H1 (cell line): ENCODE data around the gene ALLC. TPM values are rescaled to one million over a fixed set of nuclear protein-coding genes. Genes with fewer than 3 reads are reported as not detected.

ENCODE experiments used
- CTCF ChIA-PET: fragments of 300-600 bp; sonication (Branson Sonifier 250); formaldehyde crosslinking; loops from one replicate; lab custom pipeline; 2021; ENCODE audit not compliant: partially characterized antibody; lab: Charles Lee
- POLR2A ChIA-PET: fragments of 300-600 bp; sonication (Branson Sonifier 250); formaldehyde crosslinking; loops from one replicate; lab custom pipeline; 2021; ENCODE audit warnings: inconsistent platforms; ENCODE audit not compliant: partially characterized antibody; lab: Charles Lee
- DNase-seq, 2 experiments: peaks; one replicate each; pipeline versions ENCODE4 v3.0.0 to v3.0.0-alpha.2; 2010 to 2022; ENCODE audit warnings: low spot score in 2 of 2, low read depth in 1 of 2, mixed read lengths in 1 of 2
- FAIRE-seq: peaks from 2 replicates; lab custom pipeline; 2011; peaks lifted over from hg19 to GRCh38; lab: Jason Lieb, UNC
- H2AFZ ChIP-seq: 2 replicates; pipeline ENCODE4 v1.8.1; 2012; ENCODE audit warnings: low read length, inconsistent platforms
- H2AK5ac ChIP-seq: 2 replicates; pipeline ENCODE4 v1.6.1; 2013; ENCODE audit warnings: low read depth, low read length
- H2BK120ac ChIP-seq: replicated peaks from 2 replicates; pipeline ENCODE3; 2013; ENCODE audit warnings: low read depth, low read length, inconsistent platforms
- H2BK12ac ChIP-seq: 2 replicates; pipeline ENCODE4 v1.6.1; 2013; ENCODE audit warnings: low read depth, low read length
- H2BK15ac ChIP-seq: 2 replicates; pipeline ENCODE4 v1.6.1; 2013; ENCODE audit warnings: low read length
- H2BK20ac ChIP-seq: 2 replicates; pipeline ENCODE4 v1.6.1; 2013; ENCODE audit warnings: low read length
- H2BK5ac ChIP-seq: 2 replicates; pipeline ENCODE4 v1.6.1; 2013; ENCODE audit warnings: low read depth, low read length
- H3K14ac ChIP-seq: 2 replicates; pipeline ENCODE4 v1.6.1; 2013; ENCODE audit warnings: inconsistent platforms; ENCODE audit not compliant: insufficient read length
- H3K18ac ChIP-seq: 2 replicates; pipeline ENCODE4 v1.6.1; 2013; ENCODE audit warnings: low read length; ENCODE audit errors: extremely low read depth
- H3K23ac ChIP-seq: 2 replicates; pipeline ENCODE4 v1.6.1; 2013; ENCODE audit warnings: inconsistent platforms; ENCODE audit not compliant: insufficient read length
- H3K23me2 ChIP-seq: 2 replicates; pipeline ENCODE4 v1.6.1; 2013; ENCODE audit warnings: low read depth, low read length
- H3K27ac ChIP-seq: 2 replicates; pipeline ENCODE4 v1.6.1; 2011; ENCODE audit warnings: low read depth, low read length, inconsistent platforms
- H3K27me3 ChIP-seq, 4 experiments: replicated peaks in 1 of 4; 1 replicate in 1 of 4; 2 replicates in 3 of 4; pipeline versions ENCODE4 v1.6.1 to v1.8.1; 2011 to 2013; ENCODE audit warnings: low read length in 3 of 4, mild to moderate bottlenecking in 3 of 4, inconsistent platforms in 2 of 4, mixed read lengths in 2 of 4, moderate library complexity in 1 of 4; ENCODE audit not compliant: control insufficient read depth in 3 of 4, insufficient read depth in 3 of 4; ENCODE audit errors: extremely low read depth in 1 of 4
- H3K36me3 ChIP-seq, 4 experiments: 2 replicates each; pipeline versions ENCODE4 v1.6.1 to v1.8.1; 2011 to 2013; ENCODE audit warnings: mild to moderate bottlenecking in 4 of 4, low read length in 3 of 4, moderate library complexity in 2 of 4, control low read depth in 1 of 4, inconsistent platforms in 1 of 4; ENCODE audit not compliant: insufficient read depth in 4 of 4, control insufficient read depth in 2 of 4
- H3K4ac ChIP-seq: replicated peaks from 2 replicates; pipeline ENCODE3; 2013; ENCODE audit warnings: low read length, low read depth, mixed read lengths, inconsistent platforms; ENCODE audit not compliant: insufficient read length
- H3K4me1 ChIP-seq, 4 experiments: replicated peaks in 1 of 4; 1 replicate in 1 of 4; 2 replicates in 3 of 4; pipeline versions ENCODE4 v1.6.1 to v1.8.1; 2011 to 2013; ENCODE audit warnings: low read length in 3 of 4, inconsistent platforms in 2 of 4, mixed read lengths in 1 of 4; ENCODE audit not compliant: insufficient read depth in 4 of 4, control insufficient read depth in 3 of 4
- H3K4me2 ChIP-seq, 2 experiments: 2 replicates each; pipeline versions ENCODE4 v1.6.1 to v1.8.1; 2011 to 2013; ENCODE audit warnings: low read depth in 2 of 2, low read length in 2 of 2, control low read depth in 1 of 2, inconsistent platforms in 1 of 2, mild to moderate bottlenecking in 1 of 2; ENCODE audit not compliant: insufficient read depth in 1 of 2
- H3K4me3 ChIP-seq, 4 experiments: fragments of 200-600, 300-600 bp in 1 of 4; sonication (generic), shearing (Covaris generic), sonication (Bioruptor Twin) in 1 of 4; 2 replicates each; pipeline versions ENCODE4 v1.5.1 to v1.8.1; 2011 to 2016; ENCODE audit warnings: low read length in 4 of 4, low read depth in 3 of 4, control low read depth in 2 of 4, inconsistent platforms in 2 of 4, mild to moderate bottlenecking in 2 of 4, mixed read lengths in 1 of 4, moderate library complexity in 1 of 4; ENCODE audit not compliant: insufficient read depth in 2 of 4; ENCODE audit errors: extremely low read depth in 1 of 4
- H3K56ac ChIP-seq: replicated peaks from 2 replicates; pipeline ENCODE3; 2013; ENCODE audit warnings: low read depth, mild to moderate bottlenecking, mixed read lengths, low read length, inconsistent platforms; ENCODE audit not compliant: insufficient read length
- H3K79me1 ChIP-seq: 2 replicates; pipeline ENCODE4 v1.6.1; 2013; ENCODE audit warnings: low read depth, low read length, control low read depth
- H3K79me2 ChIP-seq, 2 experiments: 2 replicates each; pipeline versions ENCODE4 v1.6.1 to v1.8.1; 2012 to 2013; ENCODE audit warnings: low read length in 2 of 2, mild to moderate bottlenecking in 2 of 2, inconsistent platforms in 1 of 2; ENCODE audit not compliant: insufficient read depth in 2 of 2, control insufficient read depth in 1 of 2
- H3K9ac ChIP-seq, 4 experiments: replicated peaks in 1 of 4; 1 replicate in 1 of 4; 2 replicates in 3 of 4; pipeline versions ENCODE4 v1.6.1 to v1.8.1; 2011 to 2013; ENCODE audit warnings: low read depth in 3 of 4, low read length in 3 of 4, control low read depth in 2 of 4, mild to moderate bottlenecking in 2 of 4, moderate library complexity in 2 of 4, inconsistent platforms in 1 of 4; ENCODE audit errors: extremely low read depth in 1 of 4
- H3K9me3 ChIP-seq, 2 experiments: 2 replicates each; pipeline versions ENCODE4 v1.6.1 to v1.8.1; 2012 to 2013; ENCODE audit warnings: mild to moderate bottlenecking in 2 of 2, moderate library complexity in 2 of 2, control low read depth in 1 of 2, inconsistent platforms in 1 of 2, low read depth in 1 of 2, low read length in 1 of 2, mixed read lengths in 1 of 2; ENCODE audit not compliant: insufficient read depth in 2 of 2
- H4K20me1 ChIP-seq, 2 experiments: replicated peaks in 1 of 2; 2 replicates each; pipeline versions ENCODE3 to v1.8.1; 2011 to 2013; ENCODE audit warnings: inconsistent platforms in 2 of 2, low read length in 2 of 2, mild to moderate bottlenecking in 1 of 2; ENCODE audit not compliant: insufficient read depth in 2 of 2, control insufficient read depth in 1 of 2
- H4K5ac ChIP-seq: 2 replicates; pipeline ENCODE4 v1.6.1; 2013; ENCODE audit warnings: low read length, low read depth, mixed read lengths, inconsistent platforms; ENCODE audit not compliant: insufficient read length
- H4K8ac ChIP-seq: 2 replicates; pipeline ENCODE4 v1.8.0; 2013; ENCODE audit warnings: mild to moderate bottlenecking, moderate library complexity, low read length, inconsistent platforms; ENCODE audit not compliant: insufficient read depth; ENCODE audit errors: extremely low read depth
- H4K91ac ChIP-seq: replicated peaks from 2 replicates; pipeline ENCODE3; 2013; ENCODE audit warnings: low read length, mixed read lengths, inconsistent platforms; ENCODE audit not compliant: insufficient read length
- CTBP2 ChIP-seq: IDR thresholded peaks from 2 replicates; pipeline ENCODE4 v1.7.0; 2011; ENCODE audit warnings: borderline replicate concordance, mild to moderate bottlenecking, moderate library complexity, mixed read lengths, low read length; ENCODE audit not compliant: insufficient read depth, insufficient read length
- RXRA ChIP-seq: IDR thresholded peaks from 2 replicates; pipeline ENCODE4 v1.6.1; 2011; ENCODE audit warnings: low read depth, mild to moderate bottlenecking, low read length, moderate library complexity; ENCODE audit not compliant: insufficient read depth
- WGBS, 2 experiments: shearing (Covaris generic) in 1 of 2; methylation state at CpG; one replicate each; pipeline versions ENCODE4 v1.1.6 to v1.1.7; 2013 to 2015; ENCODE audit warnings: low lambda C conversion rate in 2 of 2, mixed read lengths in 2 of 2, inconsistent platforms in 1 of 2, low coverage in 1 of 2, missing lambda C conversion rate in 1 of 2; ENCODE audit not compliant: insufficient replicate concordance in 2 of 2, insufficient coverage in 1 of 2, insufficient read length in 1 of 2; ENCODE audit errors: extremely low coverage in 1 of 2, missing lambda C conversion rate in 1 of 2; 5-methylcytosine and 5-hydroxymethylcytosine counted together
- polyA plus RNA-seq, 7 experiments: library from polyadenylated mRNA; depleted of rRNA in 3 of 7; stranded (reverse) in 5 of 7; unstranded in 2 of 7; fragments of >200 nt in 5 of 7; fragments of 200-250 nt in 2 of 7; gene quantifications; 1 replicate in 5 of 7; 2 replicates in 1 of 7; 4 replicates in 1 of 7; pipeline versions ENCODE4 v1.2.1 to v1.2.3, GENCODE V29; 2011 to 2013; ENCODE audit warnings: missing spikeins in 2 of 7, mixed read lengths in 2 of 7
- total RNA-seq: library from RNA; stranded (reverse); fragmentation: NEBNext Ultra II Directional; extraction: Animal tissue kit (Norgen Biotek cat#: 25700); gene quantifications from 2 replicates; pipeline ENCODE4 v1.2.1, GENCODE V29; 2021

The ALLC gene
- total and polyA plus RNA-seq, 2 of the 8 experiments (the other 6 are each of a cell fraction or from before 2014, with no cell fraction given) = not detected

- H3K4me1 ChIP-seq = peaks cover 1 to 19% (median 15%) of the 10 kb centered on the region in 4 experiments
- H2AFZ ChIP-seq = no peak overlapping the region
- no peak overlapping the region for H3K56ac ChIP-seq
- H2BK12ac ChIP-seq = no peak overlapping the region
- no peak overlapping the region for H3K4me2 ChIP-seq
- H3K79me2 ChIP-seq = no peaks in the 10 kb centered on the region
- no peak overlapping the region for H4K8ac ChIP-seq
- H3K14ac ChIP-seq = no peak overlapping the region
- no peak overlapping the region for H4K91ac ChIP-seq
- no peaks in the 10 kb centered on the region for H4K20me1 ChIP-seq
- H2BK5ac ChIP-seq = no peak overlapping the region
- FAIRE-seq (no peak), DNase-seq (no peak)
- H3K79me1 ChIP-seq = no peaks in the 10 kb centered on the region
- no peak overlapping the region for H3K23ac ChIP-seq
- H2BK20ac ChIP-seq = no peak overlapping the region
- no peaks in the 10 kb centered on the region for H3K36me3 ChIP-seq
- H3K27ac ChIP-seq = no peak overlapping the region
- ChIA-PET POLR2A (interaction anchor here (3.8 to 4.5 kb wide), 2 partner anchors 78 to 96 kb away, joined by 13 to 26 read pairs; partner anchors contain the start of gene RNASEH1), CTCF (interaction anchor here (0.6 to 2.3 kb wide), 6 partner anchors 9 to 464 kb away, joined by 3 to 8 read pairs (median 3); no protein-coding TSS in a partner anchor)
- H3K9me3 ChIP-seq = no peaks in the 10 kb centered on the region; a peak in 1 of 4 replicates
- WGBS, 2 experiments = 84% methylated on average over 10 of the region's 10 CpGs; no CpG with 5 or more reads in 1 of the 2 experiments
- no peak overlapping the region for H3K4ac ChIP-seq
- no peak overlapping the region for H3K4me3 ChIP-seq
- TF ChIP-seq CTBP2 (no peak), RXRA (no peak)
- no peak overlapping the region for H2BK120ac ChIP-seq
- H3K27me3 ChIP-seq = peaks cover 0 to 2% (median 0%) of the 10 kb centered on the region in 4 experiments; a peak in 1 of 7 replicates
- H2BK15ac ChIP-seq = no peak overlapping the region
- H3K18ac ChIP-seq = no peak overlapping the region
- H2AK5ac ChIP-seq = no peak overlapping the region
- H3K9ac ChIP-seq = no peak overlapping the region
- no peak overlapping the region for H4K5ac ChIP-seq
- peaks cover 7% of the 10 kb centered on the region; the same call in 1 of the 2 replicates for H3K23me2 ChIP-seq
These were observed 4.0 kb upstream of the ALLC start for GRCh38 chr2:3654011-3654410.
